ENCODE results near the gene LY6G6F.

The LY6G6F gene

DNA sequence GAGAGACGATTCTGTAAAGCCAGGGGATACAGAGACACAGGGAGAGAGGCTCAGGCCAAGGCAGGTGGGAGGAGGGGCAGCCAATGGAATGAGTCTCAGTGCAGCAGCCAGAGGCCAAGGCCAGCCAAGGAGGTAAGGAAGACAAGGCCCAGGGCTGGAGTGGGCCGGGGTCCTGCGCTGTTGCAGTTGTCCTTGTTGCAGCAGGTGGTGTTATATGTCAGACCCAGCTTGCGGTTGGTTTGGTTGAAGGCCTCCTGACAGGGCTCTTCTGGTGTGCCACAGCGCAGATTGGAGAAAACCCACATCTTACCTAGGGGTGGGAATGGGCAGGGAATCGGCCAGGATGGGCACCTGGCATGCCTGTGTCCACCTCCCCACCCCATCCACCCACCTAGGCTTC lies 12.3 kb downstream of the LY6G6F start:
- no peak for DNase-seq
- intact Hi-C loops (cut with DNase I): no loop called here

DNA sequence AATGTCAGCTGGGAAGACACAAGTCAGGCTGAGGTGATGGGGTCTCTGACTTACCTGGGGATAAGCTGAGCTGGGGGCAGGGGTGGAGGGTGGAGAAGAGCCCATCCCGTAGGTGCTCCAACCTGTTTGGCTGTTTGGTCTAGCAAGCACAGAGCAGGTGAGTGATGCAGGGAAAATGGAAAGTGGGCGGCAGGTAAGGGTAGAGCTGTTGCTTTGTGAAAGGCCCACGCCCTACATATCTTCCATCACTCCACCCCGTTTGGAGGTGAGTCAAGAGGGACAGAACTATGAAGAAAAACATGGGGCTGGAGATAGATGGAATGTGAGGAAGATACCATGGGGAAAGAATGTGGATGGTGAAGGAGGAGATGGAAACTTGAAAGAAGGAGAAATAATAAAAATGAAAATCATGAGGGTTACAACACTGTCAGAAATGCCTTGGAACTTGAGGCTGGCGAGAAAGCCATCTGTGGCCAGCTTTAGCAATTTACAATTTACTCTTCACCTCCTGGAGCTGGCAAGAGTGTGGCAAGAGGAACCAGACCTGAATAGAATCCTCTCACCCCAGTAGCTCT lies 13.6 kb downstream of the LY6G6F start:
- DNase-seq: peak in 1 of 42 donors; percentile 21
- intact Hi-C loops (cut with DNase I): no loop called here

GRCh38 chr6:31721351-31722020 lies 14.8 kb downstream of the LY6G6F start, which contains the start of gene LY6G6C:
TSS of gene LY6G6C (minus strand) at chr6:31721746. CDS start at chr6:31721679, 67 bp downstream.
- intact Hi-C loops (cut with DNase I): no loop called here
- no peak for DNase-seq

DNA sequence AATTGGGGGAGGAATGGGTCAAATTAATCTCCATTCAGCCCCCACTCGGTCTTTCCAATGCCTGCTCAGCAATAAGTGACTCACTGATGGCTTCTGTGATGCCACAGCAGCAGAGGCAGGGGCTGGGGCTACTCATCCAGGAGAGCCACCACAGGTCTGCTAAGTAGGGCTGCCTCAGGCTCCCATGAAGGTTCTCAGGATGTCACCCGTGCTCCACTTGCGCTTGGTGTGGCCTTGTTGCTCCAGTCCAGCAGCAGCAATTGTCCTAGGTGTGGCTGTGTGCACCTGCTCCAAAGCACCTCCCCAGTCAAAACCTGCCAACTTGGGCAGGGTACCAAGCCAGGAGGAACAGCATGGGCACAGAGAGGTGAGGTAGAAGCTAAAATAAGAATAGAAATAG lies 15.5 kb downstream of the LY6G6F start:
- intact Hi-C loops (cut with DNase I): no loop called here
- no peak for DNase-seq

GRCh38 chr6:31723245-31723979 lies 16.7 kb downstream of the LY6G6F start, which contains the start of gene MPIG6B:
TSS of gene MPIG6B (plus strand) at chr6:31723373. CDS start at chr6:31723384, 11 bp downstream.
- intact Hi-C loops (cut with DNase I): no loop called here
- no peak for DNase-seq

GRCh38 chr6:31723980-31724691 lies 17.5 kb downstream of the LY6G6F start:
- intact Hi-C loops (cut with DNase I): no loop called here
- no peak for DNase-seq

GRCh38 chr6:31725502-31726350 lies 19.1 kb downstream of the LY6G6F start:
- intact Hi-C loops (cut with DNase I): no loop called here
- peak in 9 of 42 donors; percentile 28 to 66 (median 46) for DNase-seq

DNA sequence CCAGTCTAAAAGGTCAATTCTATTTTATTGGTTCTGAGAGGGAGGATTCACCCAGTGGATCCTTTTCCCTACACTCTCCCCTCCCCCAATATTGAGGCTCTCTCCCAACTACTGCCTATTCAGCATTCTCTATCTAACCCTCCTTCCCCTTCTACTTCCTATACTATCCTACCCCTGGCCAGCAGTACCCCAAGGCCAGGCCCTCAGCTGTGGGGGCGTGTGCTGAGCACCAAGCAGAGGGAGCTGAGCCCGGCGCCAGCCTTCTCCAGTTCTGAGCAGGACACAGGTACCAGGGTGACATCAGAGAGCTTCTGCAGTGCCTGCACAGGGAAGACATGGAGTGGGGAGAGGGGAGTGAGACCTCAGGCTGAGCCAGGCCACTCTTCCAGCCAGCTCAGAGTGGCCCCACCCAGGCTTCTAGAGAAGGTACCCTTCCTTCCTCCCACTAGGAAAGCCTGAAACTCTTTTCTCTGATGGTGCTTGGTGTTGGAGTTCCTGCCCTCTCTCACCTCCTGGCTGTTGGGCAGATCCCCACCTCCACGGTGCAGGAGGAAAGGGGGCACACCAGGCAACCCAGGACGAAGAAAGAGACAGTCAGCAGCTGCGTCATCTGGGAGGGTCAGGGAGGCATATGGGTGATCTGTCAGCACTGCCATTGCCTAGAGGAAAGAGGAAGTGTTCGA lies 20.5 kb downstream of the LY6G6F start:
- intact Hi-C loops (cut with DNase I): no loop called here
- DNase-seq: peak in 5 of 42 donors; percentile 22 to 56 (median 37)

DNA sequence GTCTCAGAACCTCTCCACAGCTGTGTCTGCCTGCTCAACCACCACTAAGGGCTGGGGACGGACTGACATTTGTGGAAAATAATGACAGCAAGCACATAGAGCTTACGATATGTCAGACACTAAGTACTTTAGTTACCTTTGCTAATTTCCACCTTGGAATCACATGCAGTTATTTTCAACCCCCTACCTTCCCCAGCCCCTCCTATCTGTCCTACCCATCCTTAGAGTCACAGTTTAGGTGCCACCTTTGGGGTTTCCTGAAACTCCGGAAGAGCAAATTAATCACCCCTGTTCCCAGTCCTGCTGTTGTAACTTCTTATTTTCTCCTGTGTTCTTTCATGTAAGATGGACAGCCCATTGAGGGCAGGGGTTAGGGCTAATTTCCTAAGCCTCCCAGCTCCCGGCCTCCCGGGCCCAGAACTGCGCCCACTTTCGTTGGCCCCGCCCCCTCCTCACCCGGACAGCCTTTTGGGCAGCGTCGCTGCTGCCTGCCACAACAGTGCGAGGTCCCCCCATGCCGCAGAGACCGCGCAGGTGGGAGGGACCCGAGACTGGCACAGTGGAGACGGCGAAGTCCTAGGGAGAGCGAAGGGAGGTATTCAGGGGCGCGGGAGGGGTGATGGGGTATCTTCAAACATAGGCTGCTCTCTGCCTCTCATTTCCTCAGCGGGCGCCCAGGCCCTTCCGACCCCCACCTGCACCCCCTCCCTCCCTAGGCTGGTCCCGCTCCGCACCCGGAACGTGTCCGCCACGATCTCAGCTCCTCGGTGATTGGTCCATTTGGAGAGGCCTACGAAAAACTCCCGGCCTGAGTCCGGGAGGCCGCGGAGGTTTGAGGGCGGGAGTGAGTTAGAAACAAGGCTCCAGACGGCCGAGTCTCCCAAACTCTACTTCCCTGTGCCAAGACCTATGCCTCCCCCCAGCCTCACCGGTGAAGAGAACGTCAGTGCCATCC lies 21.3 kb downstream of the LY6G6F start:
- no peak for DNase-seq

GRCh38 chr6:31728767-31729514 lies 22.3 kb downstream of the LY6G6F start, which contains the start of gene DDAH2:
TSS of gene DDAH2 (minus strand) at chr6:31729299. CDS start at chr6:31729161, 138 bp downstream.
- peak in 1 of 42 donors; percentile 36 for DNase-seq
- intact Hi-C loops (cut with DNase I): no loop called here

More for the DNA sequence above, 21.3 kb downstream of the LY6G6F start:
- intact Hi-C loops (cut with DNase I): no loop called here

GRCh38 chr6:31729515-31729978 lies 22.9 kb downstream of the LY6G6F start:
- peak; percentile 58 to 89 (median 79) for DNase-seq
- intact Hi-C loops (cut with DNase I): no loop called here

GRCh38 chr6:31729979-31730630 lies 23.4 kb downstream of the LY6G6F start:
- intact Hi-C loops (cut with DNase I): no loop called here

GRCh38 chr6:31730631-31731086 lies 24.0 kb downstream of the LY6G6F start:
- no peak for DNase-seq
- intact Hi-C loops (cut with DNase I): no loop called here

More at GRCh38 chr6:31729979-31730630, 23.4 kb downstream of the LY6G6F start:
- DNase-seq: peak; percentile 54 to 87 (median 74)

GRCh38 chr6:31732029-31732428 lies 25.4 kb downstream of the LY6G6F start:
- no peak for DNase-seq
- intact Hi-C loops (cut with DNase I): no loop called here

DNA sequence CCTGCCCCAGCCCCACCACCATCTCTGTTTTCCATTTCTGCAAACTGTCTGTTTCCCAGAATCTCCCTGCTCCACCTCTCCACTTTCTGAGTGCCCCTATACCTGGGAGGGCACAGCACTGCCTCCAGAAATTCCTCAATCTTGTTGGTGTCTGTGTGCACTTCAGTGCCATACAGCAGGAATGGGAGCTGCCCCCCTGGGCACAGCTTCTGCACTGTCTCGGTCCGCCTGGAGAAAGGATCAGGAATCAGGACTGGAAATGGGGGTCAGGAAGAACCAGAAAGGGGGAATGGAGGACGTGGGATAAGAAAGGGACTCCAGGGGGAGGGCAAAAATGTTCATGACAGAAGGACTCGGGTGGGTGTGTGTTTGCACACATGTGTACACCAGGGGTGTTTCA lies 27.1 kb downstream of the LY6G6F start:
- intact Hi-C loops (cut with DNase I): no loop called here
- no peak for DNase-seq

Data from head of caudate nucleus (tissue), 42 donors.